Mammary epithelial cell (primary cell): ENCODE data around the gene ITGB3.

Experiments
- EZH2 ChIP-seq: IDR thresholded peaks from 2 replicates; pipeline ENCODE4 v1.6.1; 2012; ENCODE audit warnings: low read length, inconsistent platforms, borderline replicate concordance
- TF ChIP-seq, protein P1 (sequence below), 2 donors: IDR thresholded peaks in 1 of 2; conservative IDR thresholded peaks in 1 of 2; 2 replicates each; pipeline ENCODE4 v1.5.1; 2011 to 2012; ENCODE audit warnings: inconsistent platforms in 2 of 2, low read length in 2 of 2, mild to moderate bottlenecking in 2 of 2, control low read depth in 1 of 2, low read depth in 1 of 2; ENCODE audit not compliant: insufficient read depth in 1 of 2; ENCODE audit errors: extremely low read depth in 1 of 2

DNA sequence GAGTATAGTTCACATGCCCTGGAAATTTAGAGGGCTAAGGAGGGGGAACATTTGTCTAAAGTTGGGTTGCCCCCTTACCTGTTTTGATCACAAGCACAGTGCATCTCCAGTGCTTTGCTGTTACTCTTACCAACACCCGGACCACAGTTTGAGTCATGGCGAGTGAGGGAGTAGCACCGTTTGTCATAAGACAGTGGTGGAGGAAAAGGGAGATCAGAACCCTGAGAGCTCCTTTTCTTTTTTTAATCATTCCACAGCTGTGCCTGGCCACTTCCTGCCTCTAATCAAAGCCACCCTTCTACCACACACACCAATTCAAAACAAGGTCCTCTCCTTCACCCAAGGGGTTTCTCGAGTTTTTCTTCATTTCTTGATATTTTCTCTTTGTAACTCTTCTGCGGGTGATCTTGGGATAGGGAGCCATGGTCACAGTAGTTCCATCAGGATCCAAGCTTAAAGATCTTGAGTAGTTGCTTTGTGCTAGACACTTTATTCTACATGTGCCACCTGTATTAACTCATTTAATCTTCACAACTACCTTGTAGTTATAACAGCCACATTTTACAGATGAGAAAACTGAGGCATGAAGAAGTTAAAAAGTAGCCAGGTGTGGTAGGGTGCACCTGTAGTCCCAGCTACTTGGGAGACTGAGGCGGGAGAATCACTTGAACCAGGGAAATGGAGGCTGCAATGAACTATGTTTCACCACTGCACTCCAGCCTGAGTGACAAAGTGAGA lies 49.5 kb upstream of the ITGB3 start:
- TF ChIP-seq, protein P1, sequence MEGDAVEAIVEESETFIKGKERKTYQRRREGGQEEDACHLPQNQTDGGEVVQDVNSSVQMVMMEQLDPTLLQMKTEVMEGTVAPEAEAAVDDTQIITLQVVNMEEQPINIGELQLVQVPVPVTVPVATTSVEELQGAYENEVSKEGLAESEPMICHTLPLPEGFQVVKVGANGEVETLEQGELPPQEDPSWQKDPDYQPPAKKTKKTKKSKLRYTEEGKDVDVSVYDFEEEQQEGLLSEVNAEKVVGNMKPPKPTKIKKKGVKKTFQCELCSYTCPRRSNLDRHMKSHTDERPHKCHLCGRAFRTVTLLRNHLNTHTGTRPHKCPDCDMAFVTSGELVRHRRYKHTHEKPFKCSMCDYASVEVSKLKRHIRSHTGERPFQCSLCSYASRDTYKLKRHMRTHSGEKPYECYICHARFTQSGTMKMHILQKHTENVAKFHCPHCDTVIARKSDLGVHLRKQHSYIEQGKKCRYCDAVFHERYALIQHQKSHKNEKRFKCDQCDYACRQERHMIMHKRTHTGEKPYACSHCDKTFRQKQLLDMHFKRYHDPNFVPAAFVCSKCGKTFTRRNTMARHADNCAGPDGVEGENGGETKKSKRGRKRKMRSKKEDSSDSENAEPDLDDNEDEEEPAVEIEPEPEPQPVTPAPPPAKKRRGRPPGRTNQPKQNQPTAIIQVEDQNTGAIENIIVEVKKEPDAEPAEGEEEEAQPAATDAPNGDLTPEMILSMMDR (conservative IDR thresholded peaks at IDR 0.05 in 1 of 2, IDR thresholded peaks at IDR 0.05 in 1 of 2; ENCODE audit: extremely low read depth in 1 of 2, insufficient read depth in 1 of 2, low read depth in 1 of 2, low read length in 2 of 2): no peak
- no peak for TF ChIP-seq EZH2
